HG03025 (cell line): ENCODE data around the gene FBXO8.
A peak's percentile ranks its signal among the peaks of the same experiment; 100 is the strongest.
"Not testable (repeated sequence)": the region's sequence is repeated elsewhere in the genome, so short reads cannot be mapped to it uniquely, and the experiment has no call there.

Source experiments
- ATAC-seq: cut with Tn5 transposase; IDR thresholded peaks from one replicate; pipeline ENCODE4 v1.9.1; 2021; ENCODE audit warnings: mild to moderate bottlenecking, moderate library complexity; ENCODE audit not compliant: unreplicated experiment, low FRiP score

FBXO8 gene

DNA sequence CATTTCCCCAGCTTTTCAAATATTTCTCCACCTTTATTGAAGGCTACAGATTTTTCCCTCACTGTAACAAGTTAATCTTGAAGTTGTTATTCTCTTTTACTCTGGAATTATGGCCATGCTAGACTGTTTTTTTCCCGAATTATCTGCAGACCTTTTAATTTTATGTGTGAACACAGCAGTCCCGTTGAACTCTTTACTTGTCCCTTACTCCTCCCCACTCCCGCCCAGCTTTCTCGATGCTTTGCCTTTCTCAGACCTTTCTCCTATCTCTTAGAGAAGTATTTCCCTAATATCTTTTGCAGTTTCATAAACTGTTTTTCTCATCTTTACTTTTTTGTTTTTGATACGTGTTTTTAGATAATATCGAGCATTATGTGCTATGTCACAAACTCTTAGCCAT is 1.0 kb upstream of the FBXO8 start:
- ATAC-seq = no peak

DNA sequence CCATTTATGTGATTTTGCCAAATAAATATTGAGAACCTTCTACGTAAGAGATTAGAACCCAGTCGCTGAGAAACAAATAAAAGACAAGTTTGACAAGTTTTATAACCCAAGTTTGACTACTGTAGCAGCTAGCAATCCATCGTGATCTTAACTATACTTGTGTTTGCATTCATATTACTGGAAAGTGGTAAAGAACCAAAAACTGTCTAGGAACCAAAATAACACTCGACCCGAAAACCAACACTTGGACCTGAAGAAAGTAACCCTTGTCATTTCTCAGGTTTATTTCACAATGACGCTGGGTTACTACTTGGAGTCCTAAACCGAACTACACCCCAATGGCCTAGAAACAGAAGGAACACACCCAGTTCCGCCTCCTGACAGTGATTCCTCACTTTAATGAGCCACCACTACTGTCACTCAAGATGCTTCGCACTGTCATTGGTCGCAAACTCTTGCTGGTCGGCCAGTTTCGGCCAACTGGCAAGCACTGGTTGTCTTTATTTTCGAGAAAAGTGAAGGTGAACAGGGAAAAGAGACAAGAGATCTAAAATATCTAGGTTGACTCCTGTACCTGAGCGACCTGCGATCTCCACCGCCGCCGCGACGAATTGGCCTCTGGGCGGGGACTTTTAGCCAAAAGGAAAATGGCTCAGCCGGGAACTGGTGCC is 496 bp downstream of the FBXO8 start:
- ATAC-seq = peak; percentile 98

- ATAC-seq = no peak
Observed at GRCh38 chr4:174281901-174282300, 1.6 kb downstream of the FBXO8 start.

DNA sequence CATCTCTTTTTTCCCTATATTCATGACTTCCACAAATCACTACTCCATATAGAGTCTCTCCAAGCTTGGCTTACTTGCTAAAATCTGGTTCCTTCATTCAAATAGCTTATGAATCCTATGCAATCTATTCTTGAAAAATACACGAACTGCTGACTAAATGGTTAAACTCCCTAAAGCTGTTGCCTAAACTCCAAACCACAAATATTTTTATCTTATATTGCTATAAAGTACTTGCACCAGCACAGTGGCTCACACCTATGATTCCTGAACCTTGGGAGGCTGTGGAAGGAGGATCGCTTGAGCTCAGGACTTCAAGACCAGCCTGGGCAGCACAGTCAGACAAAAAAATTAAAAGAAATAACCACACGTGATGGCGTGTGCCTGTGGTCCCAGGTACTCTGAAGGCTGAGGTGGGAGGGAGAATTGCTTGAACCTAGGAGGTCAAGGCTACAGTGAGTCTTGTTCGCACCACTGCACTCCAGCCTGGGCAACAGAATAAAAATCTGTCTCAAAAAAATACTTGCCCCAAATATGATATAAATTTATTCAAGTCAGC is 2.2 kb downstream of the FBXO8 start:
- ATAC-seq = no peak

DNA sequence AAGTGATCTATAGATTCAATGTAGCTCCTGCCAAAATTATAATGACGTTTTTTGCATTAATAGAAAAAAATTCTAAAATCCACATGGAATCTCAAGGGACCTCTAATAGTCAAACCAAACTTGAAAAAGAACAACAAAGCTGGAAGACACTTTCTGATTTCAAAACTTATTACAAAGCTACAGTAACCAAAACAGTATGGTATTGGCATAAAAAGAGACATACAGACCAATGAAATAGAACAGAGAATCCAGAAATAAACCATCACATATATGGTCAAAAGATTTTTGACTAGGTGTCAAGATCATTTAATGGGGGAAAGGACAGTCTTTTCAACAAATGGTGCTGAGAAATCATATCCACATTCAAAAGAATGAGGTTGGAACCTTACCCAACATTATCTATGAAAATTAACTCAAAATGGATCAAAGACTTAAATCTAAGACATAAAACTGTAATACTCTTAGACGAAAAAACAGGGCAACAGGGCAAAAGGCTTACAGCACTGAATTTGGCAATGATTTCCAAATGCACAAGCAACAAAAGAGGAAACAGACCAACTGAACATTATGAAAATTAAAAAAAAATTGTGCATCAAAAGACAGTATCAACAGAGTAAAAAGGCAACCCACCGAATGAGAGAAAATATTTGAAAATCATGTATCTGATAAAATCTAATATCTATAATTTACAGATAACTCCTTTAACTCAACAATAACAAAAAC is 3.9 kb downstream of the FBXO8 start:
- ATAC-seq = no peak

- ATAC-seq = no peak
Observed at GRCh38 chr4:174278467-174278866, 5.0 kb downstream of the FBXO8 start.

DNA sequence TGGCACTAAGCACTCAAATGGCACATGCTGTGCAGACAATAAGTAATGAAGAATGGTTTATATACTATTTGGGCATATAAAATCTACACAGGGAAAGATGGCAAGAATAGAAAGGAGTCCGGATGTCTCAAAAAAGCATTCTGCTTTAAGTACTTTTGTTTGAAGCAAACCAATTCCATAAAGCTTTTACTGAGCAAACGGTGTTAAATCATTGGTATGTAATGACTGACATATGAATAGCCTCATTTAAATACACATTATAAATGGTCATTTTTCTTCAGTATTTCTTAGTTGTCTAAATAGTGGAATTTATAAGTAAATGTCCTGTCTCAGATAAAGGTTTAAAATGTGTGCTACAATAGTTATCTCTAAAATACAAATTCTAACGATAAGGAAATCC is 6.0 kb downstream of the FBXO8 start:
- no peak for ATAC-seq

- ATAC-seq = no peak
Observed at GRCh38 chr4:174275101-174275500, 8.4 kb downstream of the FBXO8 start.

DNA sequence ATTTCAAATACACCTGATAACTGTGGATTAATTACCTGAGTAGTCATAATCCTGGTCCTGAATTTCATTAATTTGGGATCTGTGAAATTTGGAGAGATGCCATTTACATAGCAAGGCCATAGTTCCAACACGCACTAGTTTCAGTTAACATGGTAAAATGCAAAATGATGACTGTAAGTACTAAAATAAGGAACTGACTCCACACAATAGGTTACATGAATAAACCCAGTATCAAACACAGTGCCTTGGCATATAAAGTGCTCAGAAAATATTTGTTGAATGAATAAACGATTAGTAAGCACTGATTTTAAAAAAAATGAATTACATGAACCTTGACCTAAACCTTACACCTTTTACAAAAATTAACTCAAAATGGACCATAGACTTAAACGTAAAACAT is 9.0 kb downstream of the FBXO8 start:
- ATAC-seq = no peak

GRCh38 chr4:174273930-174274329 is 9.5 kb downstream of the FBXO8 start:
- no peak for ATAC-seq

DNA sequence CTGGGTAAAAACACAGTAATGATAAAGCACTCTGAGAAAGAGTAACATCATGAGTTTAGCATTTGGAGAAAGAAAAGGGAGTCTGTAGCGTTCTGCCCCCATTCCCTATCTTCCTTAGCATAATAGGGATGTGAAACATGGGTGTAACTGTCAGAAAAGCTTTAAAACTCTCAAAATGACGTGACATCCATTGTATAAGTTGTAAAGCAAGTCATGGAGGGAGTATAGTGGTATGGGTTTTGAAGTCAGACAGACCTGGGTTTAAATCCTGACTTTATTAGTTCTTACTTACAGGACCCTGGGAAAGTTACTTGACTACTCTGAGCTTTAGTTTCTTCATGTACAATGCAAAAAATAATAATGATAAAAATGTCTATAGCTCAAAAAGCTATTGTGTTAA is 17.1 kb downstream of the FBXO8 start:
- ATAC-seq = peak; percentile 60

GRCh38 chr4:174265916-174266315 is 17.6 kb downstream of the FBXO8 start:
- peak; percentile 41 for ATAC-seq

DNA sequence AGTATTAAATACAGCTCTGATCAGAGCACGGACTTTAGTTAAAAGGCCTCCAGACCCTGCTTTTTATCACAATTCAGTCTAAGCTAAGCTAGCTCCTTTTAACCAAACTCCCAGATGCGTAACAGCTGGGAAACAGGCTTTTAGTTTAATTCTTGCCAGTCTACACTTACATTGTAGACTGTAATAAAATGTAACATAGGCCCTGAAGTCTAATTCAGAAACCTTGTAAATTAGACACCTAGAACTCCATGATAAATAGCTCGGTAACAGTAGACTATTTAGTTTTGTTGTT is 20.1 kb downstream of the FBXO8 start:
- no peak for ATAC-seq

GRCh38 chr4:174262624-174263444 is 20.6 kb downstream of the FBXO8 start:
- no peak for ATAC-seq

DNA sequence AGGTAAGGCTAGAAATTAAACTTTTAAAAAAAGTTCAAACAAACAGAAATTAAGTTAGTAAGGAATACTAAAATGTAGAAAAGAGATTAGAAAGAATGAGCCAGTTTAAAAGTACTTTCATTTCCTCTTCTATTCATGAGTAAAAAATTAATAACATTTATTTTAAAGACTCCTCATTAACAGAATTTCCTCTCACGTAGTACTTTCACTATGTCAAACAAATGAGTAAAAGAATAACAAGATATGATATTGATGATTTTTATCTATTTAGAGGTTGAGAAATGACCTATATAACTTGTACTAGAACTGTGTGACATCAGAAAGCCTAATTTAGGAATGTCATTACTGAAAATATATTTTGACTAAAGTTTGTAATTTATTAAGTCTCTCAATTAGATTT is 22.0 kb downstream of the FBXO8 start:
- not testable (repeated sequence) for ATAC-seq

DNA sequence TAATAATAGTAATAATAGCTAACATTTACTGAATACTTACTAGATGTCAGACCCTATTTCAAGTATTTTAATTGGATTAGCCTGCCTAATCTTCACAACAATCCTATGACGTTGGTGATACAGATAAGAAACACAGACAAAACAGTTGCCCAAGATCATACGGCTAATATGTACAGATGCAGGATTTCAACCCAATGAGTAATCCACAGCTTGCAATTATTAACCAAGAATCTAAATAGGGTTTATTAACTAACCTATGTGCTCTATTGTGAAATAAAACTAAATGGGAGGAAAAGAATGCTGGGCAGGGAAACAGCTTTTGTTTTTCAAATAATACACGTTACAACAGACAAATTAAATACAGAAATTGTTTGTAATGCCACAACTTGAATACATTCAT is 23.4 kb downstream of the FBXO8 start:
- ATAC-seq = no peak

- no peak for ATAC-seq
Observed at GRCh38 chr4:174259580-174259979, 23.9 kb downstream of the FBXO8 start.

- no peak for ATAC-seq
Observed at GRCh38 chr4:174256277-174256713, 27.2 kb downstream of the FBXO8 start.

GRCh38 chr4:174255786-174256185 is 27.7 kb downstream of the FBXO8 start:
- ATAC-seq = no peak

DNA sequence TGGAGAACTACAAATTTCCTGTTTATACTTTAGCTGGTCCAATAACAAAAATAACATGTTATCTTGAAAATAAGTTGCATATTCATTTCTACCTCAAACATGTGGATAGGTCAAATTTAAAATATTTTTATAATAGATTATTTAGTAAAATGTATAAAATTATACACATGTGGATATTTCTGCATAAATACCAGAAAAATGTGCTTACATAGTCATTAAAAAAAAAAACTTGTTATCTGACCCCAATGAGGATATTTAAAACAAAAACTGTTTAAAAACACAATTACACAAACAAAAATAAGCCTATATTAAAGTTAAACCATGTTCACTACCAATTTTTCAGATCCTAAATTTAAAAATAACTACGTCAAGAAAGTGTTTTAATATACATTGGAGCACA is 28.1 kb downstream of the FBXO8 start:
- no peak for ATAC-seq

DNA sequence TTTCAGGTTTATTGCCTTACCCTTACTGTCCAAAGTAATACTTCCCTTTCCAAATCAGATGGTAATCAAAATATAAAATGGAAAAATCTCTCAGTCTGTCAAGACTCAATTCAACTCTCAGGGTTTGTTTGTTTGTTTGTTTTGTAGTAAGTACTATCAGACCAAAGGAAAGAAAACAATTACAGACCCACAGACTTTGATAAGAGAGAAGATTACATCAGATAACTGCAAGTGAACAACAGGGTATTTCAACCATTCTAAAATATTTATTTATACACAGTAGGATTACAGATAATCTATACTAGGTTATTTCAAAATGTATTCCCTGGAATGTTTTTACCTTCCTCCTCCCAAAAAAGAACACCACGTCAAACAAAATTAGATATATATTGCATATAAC is 28.9 kb downstream of the FBXO8 start:
- ATAC-seq = no peak
